ENCODE measurements around the gene GBP1. TPM values are rescaled to one million over a fixed set of nuclear protein-coding genes. Genes with fewer than 3 reads are reported as not detected.

The GBP1 gene
- total RNA-seq, 1 experiment from 2014 or later = 0.15 TPM

DNA sequence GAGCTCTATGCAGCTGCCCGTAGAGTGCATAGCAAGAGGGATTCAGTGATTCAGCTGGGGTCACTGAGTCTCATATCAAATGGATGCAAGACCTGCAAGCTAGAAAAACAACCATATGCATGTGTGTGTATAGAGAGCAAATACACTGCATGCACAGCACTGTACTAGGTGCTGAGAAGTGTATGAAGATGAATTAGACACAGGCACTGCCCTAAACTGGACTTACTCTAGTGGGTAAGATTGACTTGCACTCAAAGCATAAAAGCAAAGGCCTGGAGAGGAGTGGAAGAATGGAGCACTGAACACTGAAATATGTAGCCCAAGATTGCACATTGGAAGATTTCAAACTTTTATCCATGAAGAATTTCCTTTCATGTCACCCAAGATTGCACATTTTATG lies 5.5 kb upstream of the GBP1 start:
- Histone ChIP-seq H3K27me3 (ENCODE audit: insufficient read depth, low read length) (no peaks in the 10 kb centered on the region), H3K27ac (ENCODE audit: low read depth, low read length) (no peak overlapping the region), H3K9me3 (ENCODE audit: control insufficient read depth in 1 of 2, insufficient read depth in 1 of 2, low read depth in 1 of 2, low read length in 2 of 2) (no peaks in the 10 kb centered on the region), H3K4me2 (ENCODE audit: low read length) (no peak overlapping the region), H3K36me3 (ENCODE audit: control insufficient read depth in 1 of 2, insufficient read depth in 2 of 2, low read length in 2 of 2) (no peaks in the 10 kb centered on the region), H3K9me2 (ENCODE audit: insufficient read depth) (no peaks in the 10 kb centered on the region), H4K20me1 (ENCODE audit: insufficient read depth) (no peaks in the 10 kb centered on the region), H3K4me3 (replicated peaks in 1 of 2; ENCODE audit: low read depth in 1 of 2, low read length in 2 of 2) (no peak overlapping the region), H3K4me1 (ENCODE audit: control insufficient read depth in 1 of 2, insufficient read depth in 2 of 2, low read length in 2 of 2) (no peaks in the 10 kb centered on the region), H2AFZ (ENCODE audit: low read depth, low read length, poor library complexity, severe bottlenecking) (no peak overlapping the region), H3K9ac (ENCODE audit: low read length) (no peak overlapping the region), H3K79me2 (ENCODE audit: insufficient read depth, low read length) (no peaks in the 10 kb centered on the region)
- RAD21 ChIA-PET (ENCODE audit: low non-redundant PET in 1 of 2, low total read pairs in 2 of 2, uncharacterized antibody in 2 of 2, unreplicated experiment in 2 of 2) = no interaction called here
- no TSS peak for BruUV-seq (replicated peaks)
- CTCF ChIA-PET = no interaction called here
- intact Hi-C loops (cut with micrococcal nuclease) = no loop called here
- DNase-seq (ENCODE audit: low read depth, low spot score) (no peak), ATAC-seq (no peak)
- TF ChIP-seq, protein P1, sequence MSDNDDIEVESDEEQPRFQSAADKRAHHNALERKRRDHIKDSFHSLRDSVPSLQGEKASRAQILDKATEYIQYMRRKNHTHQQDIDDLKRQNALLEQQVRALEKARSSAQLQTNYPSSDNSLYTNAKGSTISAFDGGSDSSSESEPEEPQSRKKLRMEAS (IDR thresholded peaks at IDR 0.05) = no peak
- TF ChIP-seq YY1 (IDR thresholded peaks at IDR 0.05; ENCODE audit: extremely low read depth, insufficient replicate concordance, low read depth, low read length) (no peak), CBX3 (IDR thresholded peaks at IDR 0.05; ENCODE audit: low read depth) (no peak), TCF7L2 (IDR thresholded peaks at IDR 0.05; ENCODE audit: borderline replicate concordance, extremely low read depth, insufficient read depth, insufficient read length) (no peak), POLR2AphosphoS5 (IDR thresholded peaks at IDR 0.05; ENCODE audit: low read depth, low read length) (no peak), EZH2 (IDR thresholded peaks at IDR 0.05) (no peak), POLR2A (IDR thresholded peaks at IDR 0.05; ENCODE audit: borderline replicate concordance, extremely low read depth, insufficient read depth, insufficient read length) (no peak), SRF (IDR thresholded peaks at IDR 0.05; ENCODE audit: low read depth) (no peak), FOSL1 (IDR thresholded peaks at IDR 0.05; ENCODE audit: low read depth) (no peak)
- TF ChIP-seq, protein P2, sequence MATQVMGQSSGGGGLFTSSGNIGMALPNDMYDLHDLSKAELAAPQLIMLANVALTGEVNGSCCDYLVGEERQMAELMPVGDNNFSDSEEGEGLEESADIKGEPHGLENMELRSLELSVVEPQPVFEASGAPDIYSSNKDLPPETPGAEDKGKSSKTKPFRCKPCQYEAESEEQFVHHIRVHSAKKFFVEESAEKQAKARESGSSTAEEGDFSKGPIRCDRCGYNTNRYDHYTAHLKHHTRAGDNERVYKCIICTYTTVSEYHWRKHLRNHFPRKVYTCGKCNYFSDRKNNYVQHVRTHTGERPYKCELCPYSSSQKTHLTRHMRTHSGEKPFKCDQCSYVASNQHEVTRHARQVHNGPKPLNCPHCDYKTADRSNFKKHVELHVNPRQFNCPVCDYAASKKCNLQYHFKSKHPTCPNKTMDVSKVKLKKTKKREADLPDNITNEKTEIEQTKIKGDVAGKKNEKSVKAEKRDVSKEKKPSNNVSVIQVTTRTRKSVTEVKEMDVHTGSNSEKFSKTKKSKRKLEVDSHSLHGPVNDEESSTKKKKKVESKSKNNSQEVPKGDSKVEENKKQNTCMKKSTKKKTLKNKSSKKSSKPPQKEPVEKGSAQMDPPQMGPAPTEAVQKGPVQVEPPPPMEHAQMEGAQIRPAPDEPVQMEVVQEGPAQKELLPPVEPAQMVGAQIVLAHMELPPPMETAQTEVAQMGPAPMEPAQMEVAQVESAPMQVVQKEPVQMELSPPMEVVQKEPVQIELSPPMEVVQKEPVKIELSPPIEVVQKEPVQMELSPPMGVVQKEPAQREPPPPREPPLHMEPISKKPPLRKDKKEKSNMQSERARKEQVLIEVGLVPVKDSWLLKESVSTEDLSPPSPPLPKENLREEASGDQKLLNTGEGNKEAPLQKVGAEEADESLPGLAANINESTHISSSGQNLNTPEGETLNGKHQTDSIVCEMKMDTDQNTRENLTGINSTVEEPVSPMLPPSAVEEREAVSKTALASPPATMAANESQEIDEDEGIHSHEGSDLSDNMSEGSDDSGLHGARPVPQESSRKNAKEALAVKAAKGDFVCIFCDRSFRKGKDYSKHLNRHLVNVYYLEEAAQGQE (IDR thresholded peaks at IDR 0.05; ENCODE audit: low read depth) = no peak
- TF ChIP-seq, protein P3, sequence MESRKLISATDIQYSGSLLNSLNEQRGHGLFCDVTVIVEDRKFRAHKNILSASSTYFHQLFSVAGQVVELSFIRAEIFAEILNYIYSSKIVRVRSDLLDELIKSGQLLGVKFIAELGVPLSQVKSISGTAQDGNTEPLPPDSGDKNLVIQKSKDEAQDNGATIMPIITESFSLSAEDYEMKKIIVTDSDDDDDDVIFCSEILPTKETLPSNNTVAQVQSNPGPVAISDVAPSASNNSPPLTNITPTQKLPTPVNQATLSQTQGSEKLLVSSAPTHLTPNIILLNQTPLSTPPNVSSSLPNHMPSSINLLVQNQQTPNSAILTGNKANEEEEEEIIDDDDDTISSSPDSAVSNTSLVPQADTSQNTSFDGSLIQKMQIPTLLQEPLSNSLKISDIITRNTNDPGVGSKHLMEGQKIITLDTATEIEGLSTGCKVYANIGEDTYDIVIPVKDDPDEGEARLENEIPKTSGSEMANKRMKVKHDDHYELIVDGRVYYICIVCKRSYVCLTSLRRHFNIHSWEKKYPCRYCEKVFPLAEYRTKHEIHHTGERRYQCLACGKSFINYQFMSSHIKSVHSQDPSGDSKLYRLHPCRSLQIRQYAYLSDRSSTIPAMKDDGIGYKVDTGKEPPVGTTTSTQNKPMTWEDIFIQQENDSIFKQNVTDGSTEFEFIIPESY (IDR thresholded peaks at IDR 0.05; ENCODE audit: extremely low read depth, insufficient replicate concordance, low read length) = no peak
- POLR2A ChIA-PET = no interaction called here

Measured in HCT116 (cell line).